CD4-positive, CD25-positive, alpha-beta regulatory T cell (primary cell): ENCODE results near the gene FIBCD1. TPM values are rescaled to one million over a fixed set of nuclear protein-coding genes. Genes with fewer than 3 reads are reported as not detected.
A peak's percentile ranks its signal among the peaks of the same experiment; 100 is the strongest.

Experiments used
- ATAC-seq, 2 donors: fragments of 150-1000 bp; cut with Tn5 transposase; one replicate each; pipeline ENCODE4 v1.10.0; 2021; ENCODE audit warnings: low read depth in 2 of 2, moderate number of reproducible peaks in 2 of 2, moderate library complexity in 1 of 2
- DNase-seq, 3 donors: peaks; one replicate each; pipeline versions ENCODE4 v3.0.0 to v3.0.0-alpha.2; 2012 to 2022; ENCODE audit warnings: mixed read lengths in 1 of 3
- H3K27ac ChIP-seq: one replicate; pipeline ENCODE4 v1.7.0; 2013; ENCODE audit warnings: mild to moderate bottlenecking, low read length; ENCODE audit not compliant: insufficient read depth, poor library complexity, severe bottlenecking
- H3K27me3 ChIP-seq: one replicate; pipeline ENCODE4 v1.7.0; 2013; ENCODE audit warnings: low read length; ENCODE audit not compliant: control insufficient read depth, insufficient read depth
- H3K36me3 ChIP-seq: one replicate; pipeline ENCODE4 v1.7.0; 2013; ENCODE audit warnings: mild to moderate bottlenecking, low read length, moderate library complexity; ENCODE audit not compliant: control insufficient read depth, insufficient read depth
- H3K4me1 ChIP-seq: 2 replicates; pipeline ENCODE4 v1.7.0; 2013; ENCODE audit warnings: mild to moderate bottlenecking, low read length; ENCODE audit not compliant: insufficient read depth, control insufficient read depth, poor library complexity, severe bottlenecking
- H3K4me3 ChIP-seq: one replicate; pipeline ENCODE4 v1.7.0; 2013; ENCODE audit warnings: low read depth, mild to moderate bottlenecking, low read length, moderate library complexity
- H3K9me3 ChIP-seq, 2 experiments: 1 replicate in 1 of 2; 2 replicates in 1 of 2; pipeline ENCODE4 v1.7.0; 2013; ENCODE audit warnings: low read length in 2 of 2, mild to moderate bottlenecking in 1 of 2, moderate library complexity in 1 of 2; ENCODE audit not compliant: control insufficient read depth in 2 of 2
- H3K27ac Mint-ChIP-seq, 3 donors: one replicate each; pipeline ENCODE4 v1.8.0; 2020 to 2022; ENCODE audit warnings: mild to moderate bottlenecking in 3 of 3, mixed read lengths in 3 of 3, moderate library complexity in 2 of 3
- H3K27me3 Mint-ChIP-seq: one replicate; pipeline ENCODE4 v1.8.0; 2022; ENCODE audit warnings: mild to moderate bottlenecking, mixed read lengths
- H3K36me3 Mint-ChIP-seq: one replicate; pipeline ENCODE4 v1.8.0; 2020; ENCODE audit warnings: mixed read lengths
- H3K4me1 Mint-ChIP-seq, 4 donors: one replicate each; pipeline ENCODE4 v1.8.0; 2020 to 2022; ENCODE audit warnings: mixed read lengths in 4 of 4, mild to moderate bottlenecking in 1 of 4
- H3K4me3 Mint-ChIP-seq, 4 donors: one replicate each; pipeline ENCODE4 v1.8.0; 2020 to 2022; ENCODE audit warnings: mild to moderate bottlenecking in 4 of 4, mixed read lengths in 4 of 4, moderate library complexity in 3 of 4
- H3K9me3 Mint-ChIP-seq, 7 donors: one replicate each; pipeline ENCODE4 v1.8.0; 2020 to 2022; ENCODE audit warnings: mixed read lengths in 7 of 7, mild to moderate bottlenecking in 3 of 7, moderate library complexity in 2 of 7
- polyA plus RNA-seq, 4 donors: library from polyadenylated mRNA; unstranded; fragments of 300-500 nt; fragmentation: Illumina TruSeq; gene quantifications; one replicate each; pipeline ENCODE4 v1.2.3, GENCODE V29; 2021
- total RNA-seq: library from RNA; stranded (reverse); gene quantifications from one replicate; pipeline ENCODE4 v1.2.3, GENCODE V29; 2022

The FIBCD1 gene
- total and polyA plus RNA-seq, 5 donors from 2014 or later: not detected

DNA sequence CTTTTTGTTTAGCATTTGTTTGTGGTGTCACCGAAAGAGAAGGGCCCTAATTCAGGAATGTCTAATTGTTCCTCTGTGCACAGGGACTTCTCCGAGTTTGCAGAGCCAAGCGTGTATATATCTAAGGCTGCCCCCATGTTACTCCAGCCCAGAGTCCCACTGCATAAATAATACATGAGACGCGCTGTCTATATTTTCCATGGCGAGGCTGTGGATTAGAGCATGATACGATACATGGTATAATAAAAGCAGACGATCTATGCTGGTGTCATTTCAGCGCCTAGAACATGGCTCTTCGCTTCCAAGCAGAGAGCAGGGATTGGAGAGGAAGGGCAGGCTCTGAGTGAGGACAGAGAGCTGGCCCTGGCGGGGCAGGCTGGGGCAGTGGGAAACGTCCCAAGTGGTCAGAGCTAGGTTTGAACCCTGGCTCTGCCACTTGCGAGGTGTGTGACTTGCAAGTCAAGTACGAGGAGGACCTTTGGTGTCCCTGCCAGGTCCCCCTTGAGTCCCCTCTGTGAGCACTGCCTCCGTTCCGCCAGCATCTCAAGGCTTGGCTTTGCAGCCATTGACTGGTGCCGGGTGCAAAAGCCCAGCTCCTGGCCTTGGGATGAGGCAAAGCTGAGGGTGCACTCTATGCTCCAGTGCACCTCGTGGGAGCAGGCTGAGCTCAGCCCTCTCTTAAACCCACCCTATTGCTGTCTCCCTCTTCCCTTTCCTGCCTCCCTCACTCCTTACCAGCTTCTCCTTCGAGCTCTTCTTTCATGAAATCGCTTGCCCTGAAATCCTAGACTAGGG is 40.7 kb upstream of the FIBCD1 start:
- ATAC-seq: no peak
- Mint-ChIP-seq H3K27ac (peak overlapping the region in 1 of 3 donors; percentile 89), H3K4me3 (no peak overlapping the region)

DNA sequence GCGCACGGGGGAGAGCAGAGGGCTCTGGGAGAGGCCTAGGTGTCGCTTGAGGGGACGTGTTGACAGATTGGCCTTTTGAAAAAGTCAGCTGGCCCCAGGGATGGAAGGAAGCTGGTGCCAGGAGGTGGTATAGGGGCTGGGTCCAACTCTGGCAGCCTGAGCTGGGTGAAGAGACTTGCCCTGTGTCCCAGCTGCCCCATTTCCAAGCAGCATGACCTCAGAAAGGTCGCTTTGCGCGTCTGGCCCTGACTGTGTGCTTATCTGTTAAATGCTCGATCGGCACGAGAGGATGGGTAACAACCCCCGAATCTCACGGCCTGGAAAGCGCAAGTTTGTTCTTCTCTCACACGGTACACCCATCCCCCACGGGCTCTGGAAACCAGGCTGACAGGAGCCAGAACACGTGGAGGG is 38.8 kb upstream of the FIBCD1 start:
- no peak overlapping the region for H3K27ac ChIP-seq
- no peaks in the 10 kb centered on the region for H3K27me3 ChIP-seq
- no peak for DNase-seq
- no peaks in the 10 kb centered on the region for H3K9me3 ChIP-seq
- Mint-ChIP-seq H3K27me3 (no peaks in the 10 kb centered on the region), H3K27ac (no peak overlapping the region), H3K4me1 (no peaks in the 10 kb centered on the region), H3K4me3 (no peak overlapping the region), H3K36me3 (no peaks in the 10 kb centered on the region), H3K9me3 (no peaks in the 10 kb centered on the region)
- ATAC-seq: no peak
- H3K36me3 ChIP-seq: no peaks in the 10 kb centered on the region
- H3K4me1 ChIP-seq: no peaks in the 10 kb centered on the region
- H3K4me3 ChIP-seq: no peak overlapping the region

More for the DNA sequence above, 40.7 kb upstream of the FIBCD1 start:
- Histone ChIP-seq H3K27ac (no peak overlapping the region), H3K4me1 (no peaks in the 10 kb centered on the region), H3K9me3 (no peaks in the 10 kb centered on the region), H3K36me3 (no peaks in the 10 kb centered on the region), H3K27me3 (no peaks in the 10 kb centered on the region), H3K4me3 (no peak overlapping the region)
- no peaks in the 10 kb centered on the region for H3K9me3 Mint-ChIP-seq
- no peaks in the 10 kb centered on the region for H3K27me3 Mint-ChIP-seq
- no peak for DNase-seq
- no peaks in the 10 kb centered on the region for H3K36me3 Mint-ChIP-seq
- no peaks in the 10 kb centered on the region for H3K4me1 Mint-ChIP-seq

DNA sequence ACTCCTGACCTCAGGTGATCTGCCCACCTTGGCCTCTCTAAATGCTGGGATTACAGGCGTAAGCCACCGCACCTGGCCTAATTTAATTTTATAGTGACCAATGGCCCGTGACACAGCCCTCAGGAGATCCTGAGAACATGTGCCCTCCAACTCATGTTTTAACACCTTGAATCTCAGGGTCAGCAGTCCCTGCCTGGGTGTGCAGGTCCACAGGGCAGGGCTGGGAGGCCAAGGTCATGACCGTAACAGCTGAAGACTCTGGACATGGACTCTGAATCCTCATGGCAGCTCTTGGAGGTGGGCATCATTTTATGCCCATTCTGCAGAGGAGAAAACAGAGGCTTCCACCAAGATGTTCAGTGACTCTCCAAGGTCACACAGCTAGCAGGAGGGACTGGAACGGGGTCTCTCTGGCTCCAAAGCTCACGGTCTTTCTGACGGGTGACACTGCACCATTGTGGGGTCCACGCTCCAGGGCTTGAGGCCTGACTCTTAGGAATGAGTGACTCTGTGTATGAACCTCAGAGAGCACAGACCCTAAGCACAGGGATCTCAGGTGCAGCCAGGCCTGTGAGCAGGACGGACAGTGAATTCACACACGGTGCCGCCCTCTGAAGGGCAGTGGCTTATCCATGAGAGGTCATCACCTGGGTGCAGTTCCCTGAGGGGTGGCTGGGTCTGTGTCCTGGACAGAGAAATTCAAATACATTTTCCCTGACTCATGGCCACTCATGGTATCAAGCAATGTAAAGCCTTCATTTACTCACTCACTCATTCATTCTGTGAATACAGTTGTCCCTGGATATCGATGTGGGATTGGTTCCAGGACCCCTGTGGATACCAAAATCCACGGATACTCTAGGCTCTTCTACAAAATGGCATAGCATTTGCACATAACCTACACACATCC is 37.1 kb upstream of the FIBCD1 start:
- Histone ChIP-seq H3K36me3 (no peaks in the 10 kb centered on the region), H3K9me3 (no peaks in the 10 kb centered on the region), H3K4me1 (no peaks in the 10 kb centered on the region), H3K4me3 (no peak overlapping the region), H3K27me3 (no peaks in the 10 kb centered on the region), H3K27ac (no peak overlapping the region)
- no peaks in the 10 kb centered on the region for H3K36me3 Mint-ChIP-seq
- no peak overlapping the region for H3K27ac Mint-ChIP-seq
- H3K4me1 Mint-ChIP-seq: no peaks in the 10 kb centered on the region
- no peak overlapping the region for H3K4me3 Mint-ChIP-seq
- ATAC-seq (no peak), DNase-seq (no peak)
- H3K27me3 Mint-ChIP-seq: peaks cover 6% of the 10 kb centered on the region
- H3K9me3 Mint-ChIP-seq: no peaks in the 10 kb centered on the region

DNA sequence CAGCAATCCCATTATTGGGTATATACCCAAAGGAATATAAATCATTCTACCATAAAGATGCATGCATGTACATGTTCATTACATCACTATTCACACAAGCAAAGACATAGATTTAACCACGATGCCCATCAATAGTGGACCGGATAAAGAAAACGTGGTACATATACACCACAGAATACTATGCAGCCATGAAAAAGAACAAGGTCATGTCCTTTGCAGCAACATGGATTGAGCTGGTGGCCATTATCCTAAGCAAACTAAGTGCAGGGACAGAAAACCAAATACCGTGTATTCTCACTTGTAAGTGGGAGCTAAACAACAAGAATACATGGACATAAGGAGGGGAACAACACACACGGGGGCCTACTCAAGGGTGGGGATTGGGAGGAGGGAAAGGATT is 36.1 kb upstream of the FIBCD1 start:
- no peak for DNase-seq
- no peak for ATAC-seq
- H3K4me3 ChIP-seq: no peak overlapping the region
- H3K27ac Mint-ChIP-seq: no peak overlapping the region
- no peaks in the 10 kb centered on the region for H3K9me3 Mint-ChIP-seq
- no peaks in the 10 kb centered on the region for H3K27me3 ChIP-seq
- H3K27me3 Mint-ChIP-seq: peaks cover 6% of the 10 kb centered on the region
- no peaks in the 10 kb centered on the region for H3K36me3 ChIP-seq
- no peak overlapping the region for H3K4me3 Mint-ChIP-seq
- H3K4me1 Mint-ChIP-seq: no peaks in the 10 kb centered on the region
- no peaks in the 10 kb centered on the region for H3K9me3 ChIP-seq
- no peaks in the 10 kb centered on the region for H3K4me1 ChIP-seq
- no peak overlapping the region for H3K27ac ChIP-seq
- no peaks in the 10 kb centered on the region for H3K36me3 Mint-ChIP-seq

DNA sequence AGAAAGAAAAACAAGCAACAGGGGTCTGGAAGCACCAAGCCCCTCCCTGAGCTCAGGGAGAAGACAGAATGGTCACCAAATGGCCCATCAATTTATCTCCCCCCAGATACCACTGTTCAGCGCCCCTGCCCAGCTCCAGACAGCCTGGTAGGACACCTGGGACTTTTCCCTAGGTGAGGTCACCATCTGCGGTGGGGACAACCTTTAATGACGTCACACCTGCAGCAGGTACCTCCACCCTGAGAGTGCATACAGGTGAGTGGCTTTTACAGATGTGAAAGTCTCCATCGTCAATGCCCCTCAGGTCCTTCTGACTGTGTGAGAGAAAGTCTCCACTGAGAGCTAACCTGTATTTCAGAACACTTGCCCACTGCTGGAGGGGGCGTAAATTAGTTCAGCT is 35.6 kb upstream of the FIBCD1 start:
- Mint-ChIP-seq H3K9me3 (no peaks in the 10 kb centered on the region), H3K27me3 (peaks cover 6% of the 10 kb centered on the region)

DNA sequence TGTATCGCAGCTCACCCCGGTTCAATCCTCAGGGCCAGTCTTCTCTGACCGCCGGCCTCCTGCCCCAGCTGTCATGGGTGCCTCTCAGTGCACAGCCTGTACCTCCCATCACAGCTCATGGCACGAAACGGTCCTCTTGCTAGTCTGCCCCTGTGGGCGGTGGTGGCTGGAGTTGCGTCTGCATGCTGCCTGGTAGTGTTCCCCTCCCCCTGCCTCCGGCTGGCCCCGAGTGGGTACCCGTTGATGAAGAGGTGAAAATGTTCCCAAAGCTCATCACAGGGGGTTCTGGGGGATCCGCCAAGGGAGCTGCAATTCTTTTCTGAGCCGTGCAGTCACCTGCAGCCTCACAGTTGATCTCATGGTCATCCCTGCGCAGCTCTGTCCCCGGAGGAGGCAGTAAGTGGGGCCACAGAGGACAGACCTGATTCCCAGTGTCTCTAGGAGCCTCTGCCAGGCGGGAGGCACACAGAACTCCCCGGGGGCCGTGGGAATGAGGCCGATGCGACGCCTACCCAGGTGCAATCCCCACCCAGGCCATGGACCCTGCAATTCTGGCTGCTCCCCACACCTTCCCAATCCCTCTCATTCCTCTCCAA is 34.7 kb upstream of the FIBCD1 start:
- no peak overlapping the region for H3K27ac Mint-ChIP-seq
- Histone ChIP-seq H3K27me3 (no peaks in the 10 kb centered on the region), H3K36me3 (no peaks in the 10 kb centered on the region), H3K4me3 (no peak overlapping the region), H3K9me3 (no peaks in the 10 kb centered on the region), H3K27ac (no peak overlapping the region), H3K4me1 (no peaks in the 10 kb centered on the region)
- no peak for DNase-seq
- no peaks in the 10 kb centered on the region for H3K9me3 Mint-ChIP-seq
- H3K4me3 Mint-ChIP-seq: no peak overlapping the region
- no peaks in the 10 kb centered on the region for H3K4me1 Mint-ChIP-seq
- H3K36me3 Mint-ChIP-seq: no peaks in the 10 kb centered on the region
- ATAC-seq: no peak
- peaks cover 6% of the 10 kb centered on the region for H3K27me3 Mint-ChIP-seq

More for the DNA sequence above, 35.6 kb upstream of the FIBCD1 start:
- H3K4me3 Mint-ChIP-seq: no peak overlapping the region
- ATAC-seq (no peak), DNase-seq (no peak)
- H3K36me3 Mint-ChIP-seq: no peaks in the 10 kb centered on the region
- H3K4me1 Mint-ChIP-seq: no peaks in the 10 kb centered on the region
- Histone ChIP-seq H3K36me3 (no peaks in the 10 kb centered on the region), H3K27ac (no peak overlapping the region), H3K4me1 (no peaks in the 10 kb centered on the region), H3K9me3 (no peaks in the 10 kb centered on the region), H3K4me3 (no peak overlapping the region), H3K27me3 (no peaks in the 10 kb centered on the region)
- no peak overlapping the region for H3K27ac Mint-ChIP-seq

DNA sequence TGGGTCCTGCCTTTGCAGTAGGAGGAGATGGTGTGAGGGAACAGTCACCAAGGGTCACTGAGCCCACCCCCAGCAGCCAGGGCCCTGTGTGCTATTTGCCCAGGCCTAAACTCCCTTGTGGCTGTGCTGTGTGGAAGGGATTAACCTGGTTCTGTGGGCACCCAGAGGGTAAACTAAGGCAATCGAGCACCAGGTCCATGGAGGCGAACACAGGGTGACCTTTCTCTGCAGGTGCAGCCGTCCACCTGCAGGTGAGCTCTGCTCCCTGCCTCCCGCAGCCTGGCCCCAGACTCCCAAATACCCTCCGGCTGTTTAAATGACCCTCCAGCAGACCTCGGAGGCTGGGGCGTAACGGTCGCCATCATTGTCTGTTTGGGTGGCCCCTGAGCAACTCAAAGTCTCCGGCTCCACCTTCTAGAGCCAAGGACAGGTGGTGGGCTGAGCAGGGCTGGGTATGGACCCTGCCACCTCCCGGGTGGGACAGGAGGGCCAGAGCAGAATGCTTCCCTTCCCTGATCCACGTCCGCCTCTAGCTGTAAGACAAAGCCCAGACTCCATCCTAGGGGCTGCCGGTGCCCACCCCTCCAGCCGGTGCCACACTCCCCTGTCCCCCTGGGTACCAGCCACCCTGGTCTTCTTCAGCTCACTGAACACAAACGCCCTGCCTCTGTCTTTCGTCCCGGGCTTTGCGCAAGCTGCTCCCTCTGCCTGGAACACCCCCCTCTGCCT is 34.1 kb upstream of the FIBCD1 start:
- no peak for DNase-seq
- peaks cover 9% of the 10 kb centered on the region for H3K27me3 Mint-ChIP-seq
- Histone ChIP-seq H3K4me3 (no peak overlapping the region), H3K36me3 (no peaks in the 10 kb centered on the region), H3K4me1 (no peaks in the 10 kb centered on the region), H3K27ac (no peak overlapping the region), H3K9me3 (no peaks in the 10 kb centered on the region), H3K27me3 (no peaks in the 10 kb centered on the region)
- ATAC-seq: no peak
- no peaks in the 10 kb centered on the region for H3K36me3 Mint-ChIP-seq
- no peaks in the 10 kb centered on the region for H3K4me1 Mint-ChIP-seq
- H3K4me3 Mint-ChIP-seq: no peak overlapping the region
- no peak overlapping the region for H3K27ac Mint-ChIP-seq
- H3K9me3 Mint-ChIP-seq: no peaks in the 10 kb centered on the region
